GM18909 (cell line): Measurements from ENCODE around the gene CDK15.

Experiments used
- ATAC-seq: cut with Tn5 transposase; IDR thresholded peaks from one replicate; pipeline ENCODE4 v1.9.1; 2021; ENCODE audit warnings: mild to moderate bottlenecking; ENCODE audit not compliant: unreplicated experiment, poor library complexity

The CDK15 gene

DNA sequence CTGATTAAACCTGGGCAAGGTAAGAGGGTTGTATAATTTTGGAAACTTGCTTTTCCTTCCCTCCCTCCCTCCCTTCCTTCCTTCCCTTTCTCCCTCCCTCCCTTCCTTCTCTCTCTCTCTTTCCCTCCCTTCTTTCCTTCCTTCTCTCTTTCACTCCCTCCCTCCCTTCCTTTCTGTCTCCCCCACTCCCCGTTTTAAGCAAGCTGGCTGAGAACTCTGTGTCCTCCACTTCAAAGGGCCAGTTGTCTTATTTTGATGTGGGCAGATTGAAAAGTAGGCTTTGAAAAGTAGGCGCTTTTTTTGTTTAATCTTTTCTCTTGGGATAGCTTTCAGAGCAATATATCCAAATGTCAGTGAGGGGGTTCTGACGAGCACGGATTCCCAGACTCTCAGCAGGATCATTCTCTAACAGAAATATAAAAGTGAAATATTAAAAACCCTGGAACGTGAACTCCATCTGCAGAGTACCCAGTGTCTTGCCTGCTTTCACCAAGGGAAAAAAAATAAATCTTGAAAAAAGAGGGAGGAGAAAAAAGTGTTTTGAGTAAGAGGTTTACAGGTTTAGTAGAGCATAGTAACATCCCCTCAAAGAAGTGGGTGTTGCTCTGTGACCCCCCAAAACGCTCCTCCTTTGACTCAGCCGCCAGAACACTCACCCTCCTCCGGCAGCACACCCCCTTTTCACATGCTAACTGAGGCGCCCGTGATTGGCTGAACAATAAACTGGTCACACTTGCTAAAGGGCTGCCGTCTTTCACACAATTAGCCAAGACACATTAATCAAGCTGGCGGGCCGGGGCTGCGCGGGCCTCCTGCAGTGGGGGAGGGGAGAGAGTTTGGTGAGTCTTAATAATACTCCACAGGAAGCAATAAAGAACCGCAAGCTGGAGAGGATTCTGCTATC is 52.2 kb downstream of the CDK15 start:
- ATAC-seq = no peak

- no peak for ATAC-seq
These were observed 53.6 kb downstream of the CDK15 start for GRCh38 chr2:201859949-201860348.

DNA sequence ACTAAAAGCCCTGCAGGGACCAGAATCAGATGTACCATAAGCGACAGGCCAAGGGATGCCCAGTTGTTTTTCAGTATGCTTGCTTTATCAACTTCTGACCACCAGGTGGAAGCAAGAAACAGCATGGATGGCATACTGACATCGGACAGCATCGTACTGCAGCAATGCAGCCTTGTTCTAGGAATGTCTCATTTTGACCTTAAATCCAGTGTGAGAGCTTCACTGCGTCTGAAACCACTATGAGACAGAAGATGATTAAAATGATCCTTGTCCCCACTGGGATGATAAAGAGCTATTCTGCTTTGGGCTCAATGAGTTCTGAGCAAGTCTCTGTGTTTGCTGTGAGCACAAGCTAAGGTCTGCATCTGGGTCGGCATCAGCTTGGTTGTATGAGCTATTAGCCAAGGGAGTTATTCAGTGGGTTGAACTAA is 54.3 kb downstream of the CDK15 start:
- peak; percentile 82 for ATAC-seq

DNA sequence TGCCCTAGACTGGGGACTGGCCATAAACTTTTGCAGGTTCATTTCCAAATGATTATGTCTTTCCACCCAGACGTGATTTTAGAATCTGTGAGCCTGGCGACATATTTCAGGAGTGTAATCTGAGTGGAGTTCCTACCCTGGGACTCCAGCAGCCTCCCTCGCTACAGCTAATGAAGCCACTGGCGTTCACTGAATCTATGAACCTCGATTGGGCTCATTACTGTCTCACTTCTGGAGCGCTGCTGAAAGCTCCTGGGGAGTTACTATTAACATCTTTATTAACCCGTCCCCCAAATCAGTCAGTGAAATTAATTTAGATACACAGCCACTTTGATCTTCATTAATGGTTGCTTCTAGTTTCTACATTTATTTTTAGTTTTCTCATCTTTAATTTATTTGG is 56.5 kb downstream of the CDK15 start:
- ATAC-seq = no peak

GRCh38 chr2:201866643-201867473 is 60.5 kb downstream of the CDK15 start:
- ATAC-seq = no peak

GRCh38 chr2:201871471-201871870 is 65.1 kb downstream of the CDK15 start:
- no peak for ATAC-seq

DNA sequence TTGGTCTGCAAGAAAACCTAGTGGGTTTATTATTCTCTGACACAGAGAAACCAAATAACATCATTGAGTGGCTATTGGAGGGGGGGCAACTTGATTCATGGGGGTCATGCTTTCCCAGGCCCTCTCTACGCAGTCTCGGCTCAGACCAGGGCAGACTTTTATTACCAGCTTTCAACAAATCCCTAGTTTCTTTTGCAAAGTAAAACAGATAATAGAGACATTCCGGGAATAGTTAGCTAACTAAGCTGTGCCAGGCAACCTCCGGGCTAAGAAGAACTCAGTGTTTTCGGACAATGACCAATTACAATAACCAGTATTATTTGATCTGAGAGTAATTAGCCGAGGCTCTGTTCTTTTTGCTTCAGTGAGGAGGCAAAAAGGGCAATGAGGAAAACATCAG is 66.3 kb downstream of the CDK15 start:
- ATAC-seq = no peak

GRCh38 chr2:201879996-201880395 is 73.7 kb downstream of the CDK15 start:
- ATAC-seq = no peak

DNA sequence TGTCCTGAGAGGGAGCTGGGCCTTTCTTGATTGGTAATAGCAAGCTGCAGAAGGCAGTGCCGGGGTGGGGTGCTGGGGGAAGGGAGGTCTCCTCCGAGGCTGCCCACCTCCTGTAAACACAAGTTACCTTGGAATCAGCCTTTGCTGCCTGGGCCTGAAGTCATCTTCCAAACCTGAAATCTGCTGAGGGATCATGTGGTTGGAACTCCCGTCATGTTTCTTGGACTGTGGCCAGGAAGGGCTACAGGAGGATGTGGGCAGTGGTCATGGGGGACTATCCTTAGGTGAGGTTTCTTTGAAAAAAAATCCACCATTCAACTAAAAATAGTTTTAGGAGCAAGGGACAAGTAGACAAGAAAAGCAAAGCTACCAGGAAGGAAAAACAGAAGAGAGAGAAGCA is 74.2 kb downstream of the CDK15 start:
- ATAC-seq = no peak

DNA sequence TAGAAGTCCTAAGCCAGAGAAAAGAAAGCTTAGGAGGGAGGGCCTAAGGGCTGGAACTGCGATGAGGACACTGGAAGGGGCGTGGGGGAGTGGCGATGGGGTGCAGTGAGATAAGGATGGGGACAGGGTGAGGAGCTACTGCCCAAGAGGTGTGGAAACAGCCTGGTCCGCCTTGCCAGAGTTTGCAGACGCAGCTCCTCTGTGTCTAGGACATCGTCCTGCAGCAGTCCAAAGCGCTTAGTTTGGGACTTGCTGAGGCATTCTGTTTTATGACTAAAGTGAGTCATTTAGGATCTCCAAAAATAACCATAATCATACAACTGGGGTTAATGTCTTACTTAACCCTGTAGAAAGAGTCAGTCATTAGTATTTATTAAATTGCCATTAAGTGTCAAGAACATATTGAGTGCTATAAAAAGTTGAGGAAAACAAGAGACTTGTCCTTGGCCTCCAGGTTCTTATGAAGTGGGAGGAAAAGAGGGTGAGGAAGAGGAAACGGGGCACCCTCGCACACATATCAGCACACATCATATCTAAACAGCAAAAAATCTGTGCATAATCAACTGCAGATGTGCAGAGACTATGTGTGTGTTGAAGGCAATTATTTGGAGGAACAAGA is 74.8 kb downstream of the CDK15 start:
- ATAC-seq = no peak

DNA sequence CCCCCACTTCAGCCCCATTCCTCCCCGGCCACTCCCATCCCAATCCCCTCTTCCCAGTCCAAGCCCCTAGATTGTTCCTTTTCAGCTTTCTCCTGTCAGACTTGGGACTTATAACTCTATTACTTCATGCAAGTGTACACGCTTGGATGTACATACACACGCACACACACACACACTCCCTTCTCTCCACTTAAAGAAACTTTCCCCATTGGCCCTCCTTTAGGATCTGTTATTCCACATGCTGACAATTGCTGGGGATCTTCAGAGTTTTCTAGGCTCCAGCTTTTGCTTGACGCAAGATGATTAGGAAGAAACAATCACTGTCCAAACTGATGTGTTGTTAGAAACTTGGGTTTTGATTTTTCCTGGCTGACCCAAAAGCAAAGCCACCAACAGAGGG is 75.4 kb downstream of the CDK15 start:
- ATAC-seq = no peak

DNA sequence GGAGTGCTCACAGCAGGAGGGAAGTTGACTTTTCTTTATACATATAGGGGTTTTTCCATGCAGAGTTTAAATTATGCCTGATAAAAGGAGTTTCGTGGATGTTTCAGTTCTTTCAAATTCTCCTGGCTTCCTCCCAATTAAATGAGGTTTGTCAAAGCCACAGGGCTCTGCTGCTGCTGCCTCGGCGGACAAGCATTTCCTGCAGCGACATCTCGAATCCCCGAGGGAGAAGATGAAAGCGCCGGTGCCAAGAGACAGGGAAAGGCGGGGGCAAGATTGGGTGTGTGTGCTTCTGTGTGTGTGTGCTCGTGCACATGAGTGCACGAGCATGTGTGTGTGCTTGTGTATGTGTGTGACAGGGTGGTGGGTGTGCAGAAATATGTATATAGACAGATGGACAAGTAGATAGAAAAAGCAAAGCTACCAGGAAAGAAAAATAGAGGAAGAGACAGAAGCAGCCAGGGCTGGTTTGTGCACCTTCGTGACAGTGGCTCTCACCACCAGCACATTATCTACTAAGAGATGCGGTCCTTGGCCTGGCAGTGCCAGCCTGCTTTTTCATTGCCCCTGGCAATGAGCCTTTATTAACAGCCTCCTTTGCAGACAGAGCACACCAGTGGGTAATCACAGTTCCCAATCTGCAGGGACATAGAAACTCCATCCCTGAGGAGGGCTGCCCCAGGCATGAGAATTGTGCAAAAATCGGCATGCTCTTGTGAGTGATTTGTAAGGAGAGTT is 76.2 kb downstream of the CDK15 start:
- ATAC-seq = peak; percentile 49

GRCh38 chr2:201883606-201884369 is 77.5 kb downstream of the CDK15 start:
- no peak for ATAC-seq

DNA sequence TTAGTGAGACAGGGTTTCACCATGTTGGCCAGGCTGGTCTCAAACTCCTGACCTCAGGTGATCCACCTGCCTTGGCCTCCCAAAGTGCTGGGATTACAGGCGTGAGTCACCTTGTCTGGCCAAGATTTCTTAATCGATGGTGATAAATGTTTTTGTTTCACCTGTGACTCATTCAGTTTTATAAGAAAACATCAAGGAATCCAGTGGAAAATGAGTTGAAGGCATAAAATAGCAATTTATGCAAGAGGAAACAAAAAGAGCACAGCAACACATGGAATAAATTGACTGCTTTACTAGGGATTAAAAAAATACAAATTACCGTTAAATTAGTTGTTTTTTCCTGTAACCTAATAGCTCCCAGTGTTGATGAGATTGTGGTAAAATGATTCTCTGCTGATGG is 80.2 kb downstream of the CDK15 start:
- no peak for ATAC-seq

GRCh38 chr2:201887773-201888425 is 81.6 kb downstream of the CDK15 start:
- ATAC-seq = no peak

DNA sequence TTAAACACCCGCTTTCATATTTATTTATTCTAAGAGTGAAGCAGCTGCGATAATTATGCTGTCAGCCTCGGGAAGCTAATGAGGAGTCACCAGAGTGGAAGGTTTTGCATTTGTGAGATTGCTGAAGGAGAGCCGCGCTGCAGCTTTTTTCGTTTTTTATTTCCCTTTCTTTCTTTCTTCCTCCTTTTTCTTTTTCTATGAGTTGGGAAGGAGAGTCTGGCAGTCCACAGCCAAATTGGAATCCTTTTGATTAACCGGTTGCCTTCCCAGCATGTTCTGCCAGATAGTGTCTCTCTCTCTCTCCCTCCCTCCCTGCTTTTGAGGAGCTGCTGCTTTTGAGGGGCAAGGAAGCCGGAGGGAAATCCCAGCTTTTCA is 82.1 kb downstream of the CDK15 start:
- ATAC-seq = no peak

- no peak for ATAC-seq
These were observed 84.1 kb downstream of the CDK15 start for GRCh38 chr2:201890453-201890852.

DNA sequence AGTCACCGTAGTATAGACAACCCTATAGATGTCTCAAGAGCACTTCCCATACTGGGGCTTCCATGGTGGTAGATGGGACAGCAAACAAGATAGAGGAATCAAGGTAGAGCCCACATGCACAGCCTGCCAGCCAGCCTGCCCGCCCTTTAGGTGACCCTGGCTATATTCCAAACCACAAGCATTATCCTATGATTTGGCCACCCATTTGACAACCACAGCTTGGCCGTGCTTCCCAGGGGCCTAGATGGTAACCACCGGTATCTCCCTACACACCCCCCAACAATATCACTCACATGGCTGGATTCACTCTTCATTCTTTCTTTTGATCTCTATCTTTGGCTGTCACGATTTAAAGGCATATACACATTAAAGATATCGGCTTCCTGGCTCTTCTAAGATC is 85.3 kb downstream of the CDK15 start:
- ATAC-seq = no peak

DNA sequence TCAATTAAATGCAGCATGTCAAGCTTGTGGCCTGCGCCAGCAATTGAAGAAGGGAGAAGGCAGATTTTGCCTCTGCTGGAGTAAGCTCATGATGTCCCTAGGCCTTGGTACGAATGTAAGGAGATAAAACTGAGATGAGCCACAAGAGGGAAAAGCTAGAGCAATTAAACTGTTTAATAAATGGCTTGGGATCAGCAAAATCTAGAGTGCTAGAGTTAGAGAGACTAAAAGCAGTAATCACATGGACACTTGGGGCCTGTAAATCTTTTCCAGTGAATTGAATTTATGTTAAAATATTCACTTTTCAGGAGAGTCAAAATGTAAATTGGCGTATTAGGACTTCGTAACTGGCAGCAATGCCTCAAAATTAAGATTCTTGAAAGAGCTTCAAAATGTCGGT is 86.2 kb downstream of the CDK15 start:
- ATAC-seq = no peak
